ENCODE results near the gene ORC6. TPM values are rescaled to one million over a fixed set of nuclear protein-coding genes. Genes with fewer than 3 reads are reported as not detected.

Gene ORC6
- total RNA-seq, 2 experiments from 2014 or later: 3.7 to 3.8 TPM

GRCh38 chr16:46700048-46700447, 10.6 kb downstream of the ORC6 start:
- ATAC-seq (ENCODE audit: poor library complexity) (no peak), DNase-seq (no peak)
- no peaks in the 10 kb centered on the region for H3K9me3 Mint-ChIP-seq
- intact Hi-C loops (cut with DNase I, micrococcal nuclease): no loop called here
- Histone ChIP-seq H3K36me3 (ENCODE audit: insufficient read depth, low read length) (no peaks in the 10 kb centered on the region), H3K27ac (ENCODE audit: low read depth in 1 of 2, low read length in 2 of 2) (no peak overlapping the region), H3K9me3 (ENCODE audit: control insufficient read depth in 1 of 2, insufficient read depth in 1 of 2, low read length in 2 of 2) (no peaks in the 10 kb centered on the region), H3K4me3 (ENCODE audit: low read length) (no peak overlapping the region), H3K27me3 (ENCODE audit: control insufficient read depth in 1 of 2, insufficient read depth in 2 of 2, low read length in 2 of 2) (no peaks in the 10 kb centered on the region), H3K4me1 (ENCODE audit: insufficient read depth, low read length) (no peaks in the 10 kb centered on the region)
- H3K4me1 Mint-ChIP-seq (ENCODE audit: low read depth): no peaks in the 10 kb centered on the region
- no peak overlapping the region for H3K27ac Mint-ChIP-seq
- TF ChIP-seq CTCF (IDR thresholded peaks at IDR 0.05): no peak
- H3K27me3 Mint-ChIP-seq: no peaks in the 10 kb centered on the region
- H3K4me3 Mint-ChIP-seq: no peak overlapping the region
- CTCF ChIA-PET: no interaction called here
- no peaks in the 10 kb centered on the region for H3K36me3 Mint-ChIP-seq (ENCODE audit: low read depth)
- POLR2A ChIA-PET: no interaction called here

- ChIA-PET CTCF (no interaction called here), POLR2A (no interaction called here)
- H3K9me3 ChIP-seq (ENCODE audit: control insufficient read depth in 1 of 2, insufficient read depth in 1 of 2, low read length in 2 of 2): no peaks in the 10 kb centered on the region
- H3K4me1 ChIP-seq (ENCODE audit: insufficient read depth, low read length): no peaks in the 10 kb centered on the region
- Mint-ChIP-seq H3K27me3 (no peaks in the 10 kb centered on the region), H3K9me3 (no peaks in the 10 kb centered on the region), H3K4me1 (ENCODE audit: low read depth) (no peaks in the 10 kb centered on the region), H3K4me3 (no peak overlapping the region), H3K27ac (no peak overlapping the region), H3K36me3 (ENCODE audit: low read depth) (no peaks in the 10 kb centered on the region)
- intact Hi-C loops (cut with DNase I, micrococcal nuclease): no loop called here
- DNase-seq: no peak
- H3K27me3 ChIP-seq (ENCODE audit: control insufficient read depth in 1 of 2, insufficient read depth in 2 of 2, low read length in 2 of 2): no peaks in the 10 kb centered on the region
- no peak overlapping the region for H3K4me3 ChIP-seq (ENCODE audit: low read length)
- no peak for TF ChIP-seq CTCF (IDR thresholded peaks at IDR 0.05)
- H3K36me3 ChIP-seq (ENCODE audit: insufficient read depth, low read length): no peaks in the 10 kb centered on the region
- ATAC-seq (ENCODE audit: poor library complexity): no peak
- H3K27ac ChIP-seq (ENCODE audit: low read depth in 1 of 2, low read length in 2 of 2): no peak overlapping the region
Observed at GRCh38 chr16:46701615-46702014, 12.2 kb downstream of the ORC6 start.

- CTCF ChIA-PET: no interaction called here
- no peak for TF ChIP-seq CTCF (IDR thresholded peaks at IDR 0.05)
Observed at GRCh38 chr16:46702030-46702429, 12.6 kb downstream of the ORC6 start.

More at GRCh38 chr16:46702030-46702429, 12.6 kb downstream of the ORC6 start:
- no peak overlapping the region for H3K4me3 Mint-ChIP-seq
- ATAC-seq (ENCODE audit: poor library complexity) (no peak), DNase-seq (no peak)
- POLR2A ChIA-PET: no interaction called here
- H3K27me3 Mint-ChIP-seq: no peaks in the 10 kb centered on the region
- Histone ChIP-seq H3K9me3 (ENCODE audit: control insufficient read depth in 1 of 2, insufficient read depth in 1 of 2, low read length in 2 of 2) (no peaks in the 10 kb centered on the region), H3K4me3 (ENCODE audit: low read length) (no peak overlapping the region), H3K36me3 (ENCODE audit: insufficient read depth, low read length) (no peaks in the 10 kb centered on the region), H3K27me3 (ENCODE audit: control insufficient read depth in 1 of 2, insufficient read depth in 2 of 2, low read length in 2 of 2) (no peaks in the 10 kb centered on the region), H3K4me1 (ENCODE audit: insufficient read depth, low read length) (no peaks in the 10 kb centered on the region), H3K27ac (ENCODE audit: low read depth in 1 of 2, low read length in 2 of 2) (no peak overlapping the region)
- no peaks in the 10 kb centered on the region for H3K36me3 Mint-ChIP-seq (ENCODE audit: low read depth)
- H3K27ac Mint-ChIP-seq: no peak overlapping the region
- no peaks in the 10 kb centered on the region for H3K4me1 Mint-ChIP-seq (ENCODE audit: low read depth)
- intact Hi-C loops (cut with DNase I, micrococcal nuclease): no loop called here
- H3K9me3 Mint-ChIP-seq: no peaks in the 10 kb centered on the region
